ENCODE measurements around the gene BEND5. TPM values are rescaled to one million over a fixed set of nuclear protein-coding genes. Genes with fewer than 3 reads are reported as not detected.

Gene BEND5
- total RNA-seq, 1 donor = 0.72 TPM

GRCh38 chr1:48744032-48744431 is 32.7 kb downstream of the BEND5 start:
- Histone ChIP-seq H3K79me2 (ENCODE audit: insufficient read depth, low read length) (no peaks in the 10 kb centered on the region), H3K4me1 (ENCODE audit: insufficient read depth, low read length) (no peaks in the 10 kb centered on the region), H3K27ac (ENCODE audit: low read depth, low read length) (no peak overlapping the region), H2AFZ (ENCODE audit: low read length) (no peak overlapping the region), H3K27me3 (ENCODE audit: insufficient read depth, low read length) (no peaks in the 10 kb centered on the region), H3K9me3 (ENCODE audit: low read depth, low read length) (no peaks in the 10 kb centered on the region), H3K4me2 (ENCODE audit: insufficient read depth, low read length) (no peak overlapping the region), H3K36me3 (ENCODE audit: insufficient read depth, low read length) (no peaks in the 10 kb centered on the region), H3K4me3 (ENCODE audit: insufficient read depth, low read length) (no peak overlapping the region), H4K20me1 (ENCODE audit: insufficient read depth, low read length) (no peaks in the 10 kb centered on the region)
- TF ChIP-seq, protein P1, sequence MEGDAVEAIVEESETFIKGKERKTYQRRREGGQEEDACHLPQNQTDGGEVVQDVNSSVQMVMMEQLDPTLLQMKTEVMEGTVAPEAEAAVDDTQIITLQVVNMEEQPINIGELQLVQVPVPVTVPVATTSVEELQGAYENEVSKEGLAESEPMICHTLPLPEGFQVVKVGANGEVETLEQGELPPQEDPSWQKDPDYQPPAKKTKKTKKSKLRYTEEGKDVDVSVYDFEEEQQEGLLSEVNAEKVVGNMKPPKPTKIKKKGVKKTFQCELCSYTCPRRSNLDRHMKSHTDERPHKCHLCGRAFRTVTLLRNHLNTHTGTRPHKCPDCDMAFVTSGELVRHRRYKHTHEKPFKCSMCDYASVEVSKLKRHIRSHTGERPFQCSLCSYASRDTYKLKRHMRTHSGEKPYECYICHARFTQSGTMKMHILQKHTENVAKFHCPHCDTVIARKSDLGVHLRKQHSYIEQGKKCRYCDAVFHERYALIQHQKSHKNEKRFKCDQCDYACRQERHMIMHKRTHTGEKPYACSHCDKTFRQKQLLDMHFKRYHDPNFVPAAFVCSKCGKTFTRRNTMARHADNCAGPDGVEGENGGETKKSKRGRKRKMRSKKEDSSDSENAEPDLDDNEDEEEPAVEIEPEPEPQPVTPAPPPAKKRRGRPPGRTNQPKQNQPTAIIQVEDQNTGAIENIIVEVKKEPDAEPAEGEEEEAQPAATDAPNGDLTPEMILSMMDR (IDR thresholded peaks at IDR 0.05; ENCODE audit: extremely low read depth, low read depth, low read length) = no peak
- no peak for DNase-seq (ENCODE audit: insufficient read length, low spot score, missing footprints)

DNA sequence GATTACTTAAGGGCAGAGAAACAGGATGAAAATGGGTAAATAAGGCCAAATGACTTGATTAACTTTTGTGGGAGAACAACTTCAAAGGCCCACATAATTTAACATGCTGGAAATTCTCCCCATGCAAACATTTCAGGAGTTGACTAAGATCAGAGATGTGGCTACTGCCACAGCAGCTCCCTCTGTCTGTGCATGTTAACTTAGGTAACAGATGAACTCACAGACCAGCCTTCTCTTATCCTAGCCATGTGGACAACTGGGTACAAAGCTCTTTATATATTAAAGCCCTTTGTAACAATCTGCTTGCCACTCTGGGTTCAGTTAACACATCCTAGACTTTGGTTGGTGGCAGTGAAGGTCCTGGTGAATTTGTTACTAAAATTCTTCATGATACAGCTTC is 33.2 kb downstream of the BEND5 start:
- Histone ChIP-seq H3K4me3 (ENCODE audit: insufficient read depth, low read length) (no peak overlapping the region), H3K79me2 (ENCODE audit: insufficient read depth, low read length) (no peaks in the 10 kb centered on the region), H3K36me3 (ENCODE audit: insufficient read depth, low read length) (no peaks in the 10 kb centered on the region), H3K9me3 (ENCODE audit: low read depth, low read length) (no peaks in the 10 kb centered on the region), H3K4me1 (ENCODE audit: insufficient read depth, low read length) (no peaks in the 10 kb centered on the region), H3K27ac (ENCODE audit: low read depth, low read length) (no peak overlapping the region), H2AFZ (ENCODE audit: low read length) (no peak overlapping the region), H4K20me1 (ENCODE audit: insufficient read depth, low read length) (no peaks in the 10 kb centered on the region), H3K4me2 (ENCODE audit: insufficient read depth, low read length) (no peak overlapping the region), H3K27me3 (ENCODE audit: insufficient read depth, low read length) (no peaks in the 10 kb centered on the region)
- no peak for DNase-seq (ENCODE audit: insufficient read length, low spot score, missing footprints)
- TF ChIP-seq, protein P1 (IDR thresholded peaks at IDR 0.05; ENCODE audit: extremely low read depth, low read depth, low read length) = no peak

- Histone ChIP-seq H3K4me1 (ENCODE audit: insufficient read depth, low read length) (no peaks in the 10 kb centered on the region), H3K9me3 (ENCODE audit: low read depth, low read length) (no peaks in the 10 kb centered on the region), H2AFZ (ENCODE audit: low read length) (no peak overlapping the region), H3K36me3 (ENCODE audit: insufficient read depth, low read length) (no peaks in the 10 kb centered on the region), H3K4me2 (ENCODE audit: insufficient read depth, low read length) (no peak overlapping the region), H3K27me3 (ENCODE audit: insufficient read depth, low read length) (no peaks in the 10 kb centered on the region), H3K4me3 (ENCODE audit: insufficient read depth, low read length) (no peak overlapping the region), H4K20me1 (ENCODE audit: insufficient read depth, low read length) (no peaks in the 10 kb centered on the region), H3K27ac (ENCODE audit: low read depth, low read length) (no peak overlapping the region), H3K79me2 (ENCODE audit: insufficient read depth, low read length) (no peaks in the 10 kb centered on the region)
- no peak for DNase-seq (ENCODE audit: insufficient read length, low spot score, missing footprints)
- TF ChIP-seq, protein P1 (IDR thresholded peaks at IDR 0.05; ENCODE audit: extremely low read depth, low read depth, low read length) = no peak
Observed at GRCh38 chr1:48741380-48741779, 35.3 kb downstream of the BEND5 start.

DNA sequence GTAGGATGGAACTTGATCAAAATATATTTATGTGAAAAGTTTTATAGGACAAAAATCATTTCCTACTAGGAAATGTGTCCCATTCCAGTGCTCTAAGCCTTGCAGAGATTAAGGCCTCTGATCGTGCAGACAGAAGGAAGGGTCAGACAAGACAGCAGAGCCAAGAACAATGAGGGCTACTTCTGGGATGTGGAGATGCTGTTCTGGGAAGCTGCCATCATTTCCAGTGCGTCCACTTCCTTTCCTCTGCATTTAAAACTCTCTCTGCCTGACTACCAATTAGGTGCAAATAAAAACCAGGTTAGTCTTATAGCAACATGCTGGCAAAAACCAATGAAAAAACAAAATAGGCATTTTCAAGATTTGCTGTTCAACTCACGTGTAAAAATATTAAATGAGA is 36.1 kb downstream of the BEND5 start:
- Histone ChIP-seq H3K4me2 (ENCODE audit: insufficient read depth, low read length) (no peak overlapping the region), H3K27me3 (ENCODE audit: insufficient read depth, low read length) (no peaks in the 10 kb centered on the region), H3K4me1 (ENCODE audit: insufficient read depth, low read length) (no peaks in the 10 kb centered on the region), H4K20me1 (ENCODE audit: insufficient read depth, low read length) (no peaks in the 10 kb centered on the region), H3K79me2 (ENCODE audit: insufficient read depth, low read length) (no peaks in the 10 kb centered on the region), H2AFZ (ENCODE audit: low read length) (no peak overlapping the region), H3K27ac (ENCODE audit: low read depth, low read length) (no peak overlapping the region), H3K9me3 (ENCODE audit: low read depth, low read length) (no peaks in the 10 kb centered on the region), H3K36me3 (ENCODE audit: insufficient read depth, low read length) (no peaks in the 10 kb centered on the region), H3K4me3 (ENCODE audit: insufficient read depth, low read length) (no peak overlapping the region)
- DNase-seq (ENCODE audit: insufficient read length, low spot score, missing footprints) = no peak
- TF ChIP-seq, protein P1 (IDR thresholded peaks at IDR 0.05; ENCODE audit: extremely low read depth, low read depth, low read length) = no peak

Data from osteoblast (primary cell).